Bone marrow (tissue), 2 donors: ENCODE data around the gene GCM1.
"Not testable (repeated sequence)": the region's sequence is repeated elsewhere in the genome, so short reads cannot be mapped to it uniquely, and the experiment has no call there.

Experiments
- DNase-seq, 2 donors: peaks; one replicate each; lab custom pipeline; 2025; lab: John Stamatoyannopoulos, UW

The GCM1 gene

GRCh38 chr6:53148684-53149083 lies at the start of gene GCM1:
TSS of gene GCM1 (minus strand) at chr6:53148841. CDS start at chr6:53145632, 3,209 bp downstream.
- no peak for DNase-seq

GRCh38 chr6:53197553-53197952 lies 48.9 kb upstream of the GCM1 start:
- no peak for DNase-seq

- DNase-seq: no peak
Measured at GRCh38 chr6:53195048-53195447, 46.4 kb upstream of the GCM1 start.

- DNase-seq: no peak
Measured at GRCh38 chr6:53192682-53193188, 44.1 kb upstream of the GCM1 start.

- DNase-seq: no peak
Measured at GRCh38 chr6:53189554-53189953, 40.9 kb upstream of the GCM1 start.

DNA sequence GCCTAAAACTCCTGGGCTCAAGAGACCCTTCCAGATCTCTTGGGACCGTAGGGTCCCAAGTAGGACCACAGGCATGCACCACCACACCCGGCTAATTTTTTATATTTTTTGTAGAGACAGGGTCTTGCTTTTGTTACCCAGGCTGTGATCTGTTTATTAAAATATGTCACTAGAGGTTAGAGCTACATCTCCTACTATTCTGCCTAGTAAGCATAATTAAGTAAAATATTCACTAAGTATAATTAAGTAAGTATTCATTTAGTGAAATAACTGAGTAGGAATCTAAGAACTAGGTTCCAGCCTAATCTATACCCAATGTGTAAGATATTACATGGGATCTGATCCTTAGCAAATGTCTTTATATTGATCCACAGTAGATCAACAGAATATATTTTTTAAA lies 40.2 kb upstream of the GCM1 start:
- DNase-seq: no peak

GRCh38 chr6:53180678-53181077 lies 32.0 kb upstream of the GCM1 start:
- no peak for DNase-seq

- no peak for DNase-seq
Measured at GRCh38 chr6:53179961-53180651, 31.5 kb upstream of the GCM1 start.

- no peak for DNase-seq
Measured at GRCh38 chr6:53178837-53179432, 30.3 kb upstream of the GCM1 start.

DNA sequence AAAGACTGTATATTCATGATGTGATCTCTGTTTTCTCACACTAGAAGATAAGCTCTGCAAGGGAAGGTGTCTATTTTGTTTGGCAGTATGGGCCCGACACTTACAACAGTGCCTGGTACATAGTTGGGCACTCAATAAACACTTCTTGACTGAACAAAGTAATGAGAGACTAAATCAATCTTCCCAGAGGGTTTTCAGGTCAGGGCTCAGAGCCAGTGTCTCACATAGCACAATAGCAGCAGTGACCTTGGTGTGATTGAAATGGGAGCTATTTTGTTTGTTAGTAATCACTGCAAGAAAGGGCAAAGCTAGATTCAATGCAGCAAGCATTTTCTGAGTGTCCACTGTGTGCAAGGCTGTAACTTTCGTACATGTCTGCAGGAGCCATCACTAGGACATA lies 26.4 kb upstream of the GCM1 start:
- DNase-seq: no peak

GRCh38 chr6:53172468-53172803 lies 23.8 kb upstream of the GCM1 start:
- DNase-seq: no peak

DNA sequence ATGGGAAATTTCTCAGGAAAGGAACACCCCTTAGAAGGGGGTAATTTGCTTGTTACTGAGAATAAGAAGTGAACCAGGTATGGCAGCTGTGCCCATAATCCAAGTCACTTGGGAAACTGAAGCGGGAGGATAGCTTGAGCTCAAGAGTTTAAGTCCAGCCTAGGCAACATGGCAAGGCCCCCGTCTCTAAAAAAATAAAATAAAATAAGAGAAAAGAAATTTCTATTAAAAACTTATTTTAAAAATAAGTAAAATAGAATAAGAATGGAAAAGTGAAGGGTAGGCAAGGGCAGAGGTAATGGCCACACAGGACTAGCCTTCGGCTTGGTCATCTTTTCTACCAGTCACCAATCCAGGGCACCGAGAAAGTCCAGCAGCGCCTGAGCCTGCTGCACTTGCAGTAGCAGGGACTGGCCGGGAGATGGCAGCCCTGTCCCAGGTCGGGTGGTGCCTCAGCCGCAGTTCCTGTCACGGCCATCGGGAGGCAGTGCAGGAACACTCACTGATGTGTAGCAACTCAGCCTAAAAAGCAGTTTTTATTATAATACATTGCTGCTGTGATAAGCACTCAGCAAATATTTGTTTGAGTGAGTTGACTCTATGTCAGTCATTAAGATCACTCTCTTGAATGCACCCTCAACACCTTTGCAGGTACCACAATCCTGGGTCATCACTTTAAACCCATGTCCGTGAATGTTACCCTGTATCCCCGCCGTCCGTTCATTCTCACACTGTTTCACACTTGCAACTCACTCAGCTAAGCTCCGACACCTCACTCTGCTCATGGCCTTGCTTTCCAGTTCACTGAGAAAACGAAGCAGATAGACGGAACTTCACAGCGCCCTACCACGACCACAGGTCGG lies 23.2 kb upstream of the GCM1 start:
- peak; percentile 51 to 63 for DNase-seq

GRCh38 chr6:53168516-53169267 lies 20.1 kb upstream of the GCM1 start:
- no peak for DNase-seq

DNA sequence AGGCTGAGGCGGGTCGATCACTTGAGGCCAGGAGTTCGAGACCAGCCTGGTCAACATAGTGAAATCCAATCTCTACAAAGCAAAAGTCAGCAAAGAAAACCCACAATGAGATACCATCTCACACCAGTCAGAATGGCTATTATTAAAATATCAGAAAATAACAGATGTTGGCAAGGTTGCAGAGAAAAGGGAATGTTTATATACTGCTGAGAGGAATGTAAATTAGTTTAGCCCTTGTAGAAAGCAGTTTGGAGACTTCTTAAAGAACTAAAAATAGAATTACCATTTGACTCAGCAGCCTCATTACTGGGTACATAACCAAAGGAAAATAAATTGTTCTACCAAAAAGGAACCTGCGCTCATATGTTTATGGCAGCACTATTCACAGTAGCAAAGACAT lies 16.7 kb upstream of the GCM1 start:
- DNase-seq: no peak

GRCh38 chr6:53162606-53163005 lies 14.0 kb upstream of the GCM1 start:
- peak in 1 of 2 donors; percentile 3 for DNase-seq

GRCh38 chr6:53161481-53162009 lies 12.9 kb upstream of the GCM1 start:
- DNase-seq: no peak

- DNase-seq: no peak
Measured at GRCh38 chr6:53159558-53159957, 10.9 kb upstream of the GCM1 start.

DNA sequence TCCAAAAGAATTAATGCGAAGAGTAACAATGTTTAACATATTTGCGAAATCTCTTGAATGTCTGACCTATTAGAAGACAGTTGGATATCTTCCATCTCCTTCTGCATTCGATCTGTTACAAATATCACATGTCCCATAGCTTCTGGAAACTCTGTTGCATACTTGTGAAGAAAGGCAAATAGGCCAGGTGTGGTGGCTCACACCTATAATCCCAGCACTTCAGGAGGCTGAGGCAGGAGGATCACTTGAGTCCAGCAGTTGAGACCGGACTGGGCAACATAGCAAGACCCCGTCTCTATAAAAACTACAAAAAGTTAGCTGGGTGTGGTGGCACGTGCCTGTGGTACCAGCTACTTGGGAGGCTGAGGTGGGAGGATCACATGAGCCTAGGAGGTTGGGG lies 9.4 kb upstream of the GCM1 start:
- DNase-seq: not testable (repeated sequence)

GRCh38 chr6:53155279-53155678 lies 6.6 kb upstream of the GCM1 start:
- not testable (repeated sequence) for DNase-seq

- no peak for DNase-seq
Measured at GRCh38 chr6:53154794-53155193, 6.2 kb upstream of the GCM1 start.

DNA sequence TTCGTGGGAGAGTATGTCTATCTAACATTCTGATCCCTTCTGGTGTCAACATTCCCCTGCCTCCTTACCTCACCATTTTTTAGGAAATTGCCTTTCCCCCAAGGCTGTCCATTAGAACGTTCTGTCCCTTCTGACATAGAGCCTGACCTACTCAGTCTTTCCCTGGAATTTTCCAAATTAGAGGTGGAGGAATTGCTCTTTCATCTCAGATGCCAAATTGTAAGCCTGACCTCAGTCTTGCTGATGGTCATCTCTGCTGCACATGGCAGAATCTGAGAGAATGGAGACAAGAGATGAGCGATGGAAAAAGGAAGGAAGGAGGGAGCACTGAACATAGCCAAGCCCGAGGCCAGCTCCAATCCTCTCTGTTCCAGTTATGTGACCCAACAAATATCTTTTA lies 5.4 kb upstream of the GCM1 start:
- DNase-seq: no peak

DNA sequence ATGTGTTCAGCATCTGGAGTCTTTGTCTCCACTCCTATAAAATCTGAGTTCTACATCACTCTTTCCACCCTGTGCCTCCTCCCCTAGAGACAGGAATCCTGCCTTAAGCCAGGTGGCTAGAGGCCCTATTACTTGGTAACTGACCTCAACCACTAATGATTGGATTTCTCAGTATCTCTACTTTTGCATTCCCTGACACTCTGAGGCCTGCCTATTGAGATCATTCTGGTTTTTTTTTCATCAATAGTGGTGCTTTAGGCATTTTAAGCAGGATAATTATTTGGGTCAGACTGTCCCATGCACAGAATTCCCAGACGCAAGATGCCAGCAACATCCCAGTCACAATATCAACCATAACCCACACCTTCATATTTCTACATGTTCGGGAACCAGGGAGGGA lies 3.9 kb upstream of the GCM1 start:
- no peak for DNase-seq
